Heart left ventricle (tissue), 16 donors: ENCODE measurements around the gene TOMM20. TPM values are rescaled to one million over a fixed set of nuclear protein-coding genes. Genes with fewer than 3 reads are reported as not detected.

Source experiments
- ATAC-seq, 4 donors: fragments of 200-7000 bp; cut with Tn5 transposase; one replicate each; pipeline ENCODE4 v1.9.1; 2020 to 2022; ENCODE audit warnings: moderate library complexity in 4 of 4, mild to moderate bottlenecking in 3 of 4, moderate number of reproducible peaks in 1 of 4
- DNase-seq, 5 donors: peaks; one replicate each; pipeline ENCODE4 v3.0.0-alpha.2; 2020
- H3K27ac ChIP-seq, 12 donors: fragments of 200-600 bp; sonication (generic) in 4 of 12; one replicate each; pipeline versions ENCODE4 v1.5.0 to v1.8.0; 2016 to 2022; ENCODE audit warnings: mild to moderate bottlenecking in 2 of 12
- H3K27me3 ChIP-seq, 9 donors: fragments of 200-600 bp; sonication (generic) in 2 of 9; one replicate each; pipeline versions ENCODE4 v1.5.1 to v1.8.0; 2016 to 2022; ENCODE audit warnings: mild to moderate bottlenecking in 3 of 9
- H3K36me3 ChIP-seq, 9 donors: fragments of 200-600 bp; sonication (generic) in 2 of 9; one replicate each; pipeline versions ENCODE4 v1.5.0 to v1.8.0; 2018 to 2022; ENCODE audit warnings: mild to moderate bottlenecking in 2 of 9
- H3K4me1 ChIP-seq, 12 donors: fragments of 200-600 bp; sonication (generic) in 4 of 12; one replicate each; pipeline versions ENCODE4 v1.5.0 to v1.8.0; 2016 to 2022; ENCODE audit warnings: mild to moderate bottlenecking in 3 of 12
- H3K4me3 ChIP-seq, 12 donors: fragments of 200-600 bp; sonication (generic) in 4 of 12; one replicate each; pipeline versions ENCODE4 v1.5.0 to v1.8.0; 2017 to 2022; ENCODE audit warnings: mild to moderate bottlenecking in 9 of 12, moderate library complexity in 4 of 12
- H3K9me3 ChIP-seq, 12 donors: fragments of 200-600 bp; sonication (generic) in 4 of 12; one replicate each; pipeline versions ENCODE4 v1.5.0 to v1.8.0; 2016 to 2022; ENCODE audit warnings: mild to moderate bottlenecking in 1 of 12
- CTCF ChIP-seq, 12 donors: fragments of 200-600 bp; sonication (generic) in 4 of 12; IDR thresholded peaks; one replicate each; pipeline versions ENCODE4 v1.5.0 to v1.8.0; 2018 to 2022; ENCODE audit warnings: antibody characterized with exemption in 12 of 12, mild to moderate bottlenecking in 5 of 12
- POLR2A ChIP-seq, 2 donors: fragments of 450-650 bp; IDR thresholded peaks; one replicate each; pipeline ENCODE4 v1.6.1; 2017; ENCODE audit warnings: antibody characterized with exemption in 2 of 2, mild to moderate bottlenecking in 2 of 2, moderate library complexity in 2 of 2
- WGBS, 4 donors: extraction: QIAGEN DNeasy Blood & Tissue Kit in 2 of 4; methylation state at CpG; one replicate each; pipeline versions ENCODE4 v1.1.5 to v1.1.7; 2013 to 2018; 5-methylcytosine and 5-hydroxymethylcytosine counted together
- intact Hi-C, 10 donors: fragments of 100-400 bp; cut with DNase I; formaldehyde crosslinking; loops; one replicate each; pipeline versions ENCODE4 v1.11.1 to v1.14.2; 2022
- long read RNA-seq, 3 donors: library from polyadenylated mRNA; unstranded; transcript quantifications; one replicate each; pipeline ENCODE4 v2.0.0, GENCODE V29; 2020 to 2021
- polyA plus RNA-seq, 2 donors: library from polyadenylated mRNA; stranded (reverse); fragments of 200-250 nt; gene quantifications; one replicate each; pipeline ENCODE4 v1.2.3, GENCODE V29; 2013
- total RNA-seq, 9 donors: library from RNA; depleted of rRNA in 2 of 9; stranded (reverse); fragments of >200 nt in 2 of 9; fragmentation: NEBNext Ultra II Directional in 3 of 9; extraction: Animal tissue kit (Norgen Biotek cat#: 25700) in 3 of 9; gene quantifications; one replicate each; pipeline versions ENCODE4 v1.1.0 to v1.2.4, GENCODE V29; 2016 to 2023
- donor health status: ischemic (EF 13 %, LVEDD 7.1; RV severe dilation, severe dysfunction).
- donor health status: healthy with polysubstance abuse.
- donor health status: DM: no; HTN: yes; CAD: no.
- donor health status: DM: no; HTN: no; CAD: no.
- donor health status: ischemic (EF 25% LVEDD 6.9; RV normal size, moderate dysfunction).
- donor health status: ischemic (EF 25% LVEDD 5.7; RV mildly dilated, moderate dysfunction).
- donor health status: healthy.
- donor health status: DM: yes; HTN: yes; CAD: no.
- donor health status: ischemic (EF 35%, LVEDD 5.7; RV mildly dilated, moderate dysfunction).
- donor health status: nonischemic (EF 11% LVEDD 7.7; RV severe dilation, severe dysfunction).
- donor health status: DM: yes; HTN: yes; CAD: no.
- donor health status: PGD.
- donor health status: ischemic (EF 29% LVEDD 5.4; RV normal size, mild dysfunction).
- donor health status: nonischemic (EF 23%, LVEDD 6.1; RV moderate dilation, normal function).

TOMM20 gene
- 100 to 1,000 TPM in 1 of 9 donors, 10 to 100 TPM in 8; 56.7 to 100 (median 83.3) TPM for total RNA-seq
- polyA plus RNA-seq: 10 to 100 TPM; 43.0 to 80.9 TPM
- long read RNA-seq, donor 1, transcript TOMM20-201 (5 exons, 3,387 nt): major isoform, 136 of 147 reads
- long read RNA-seq, donor 1, partial matches to known transcripts: 0 of 147 reads
- long read RNA-seq, donor 1, other reads (novel, unspliced or antisense): 11 of 147 reads
- long read RNA-seq, donor 2, transcript TOMM20-201 (5 exons, 3,387 nt): major isoform, 465 of 486 reads
- long read RNA-seq, donor 2, partial matches to known transcripts: 0 of 486 reads
- long read RNA-seq, donor 2, other reads (novel, unspliced or antisense): 21 of 486 reads
- long read RNA-seq, donor 3, transcript TOMM20-201 (5 exons, 3,387 nt): major isoform, 61 of 72 reads
- long read RNA-seq, donor 3, partial matches to known transcripts: 1 of 72 reads
- long read RNA-seq, donor 3, other reads (novel, unspliced or antisense): 10 of 72 reads

- ATAC-seq (peak; percentile 98 to 99 (median 98)), DNase-seq (peak; percentile 96 to 98 (median 97))
- Histone ChIP-seq H3K4me1 (peaks cover 0 to 45% (median 16%) of the 10 kb centered on the region in 12 donors), H3K27me3 (no peaks in the 10 kb centered on the region), H3K27ac (peak within 1 kb of the TSS; percentile 74 to 95 (median 91)), H3K36me3 (peaks cover 0 to 56% (median 31%) of the 10 kb centered on the region in 9 donors), H3K4me3 (peak within 1 kb of the TSS; percentile 76 to 100 (median 89)), H3K9me3 (no peaks in the 10 kb centered on the region)
- intact Hi-C loops: loop anchor here in 2 of 10 donors (2.0 to 5.0 kb wide), 2 partner anchors 32 to 34 kb away; partner anchors contain the start of gene RBM34 (in 2 of the 2)
- WGBS, 4 donors: 1 to 2% (median 1%) methylated on average over 44 to 67 of the region's 67 CpGs
- TF ChIP-seq CTCF (IDR thresholded peaks at IDR 0.05) (no peak), POLR2A (IDR thresholded peaks at IDR 0.05) (peak in 1 of 2 donors; percentile 67)
Observed at GRCh38 chr1:235128456-235129328, at the start of gene TOMM20. TOMM20 (minus strand) TSS chr1:235128837; CDS start chr1:235128715, 122 bp downstream.

GRCh38 chr1:235176486-235176885 lies 47.8 kb upstream of the TOMM20 start:
- TF ChIP-seq CTCF (IDR thresholded peaks at IDR 0.05): no peak
- TF ChIP-seq POLR2A (IDR thresholded peaks at IDR 0.05): no peak
- H3K27ac ChIP-seq: no peak overlapping the region
- H3K36me3 ChIP-seq: peaks cover 0 to 95% (median 82%) of the 10 kb centered on the region in 9 donors
- H3K4me1 ChIP-seq: no peaks in the 10 kb centered on the region
- no peak for ATAC-seq
- intact Hi-C loops: no loop called here
- no peak overlapping the region for H3K4me3 ChIP-seq
- 75 to 82% (median 78%) methylated on average over 7 of the region's 7 CpGs for WGBS, 4 donors
- H3K9me3 ChIP-seq: no peaks in the 10 kb centered on the region
- DNase-seq: no peak
- H3K27me3 ChIP-seq: no peaks in the 10 kb centered on the region

GRCh38 chr1:235169986-235170385 lies 41.3 kb upstream of the TOMM20 start:
- DNase-seq: no peak
- Histone ChIP-seq H3K36me3 (peaks cover 0 to 88% (median 73%) of the 10 kb centered on the region in 9 donors), H3K9me3 (no peaks in the 10 kb centered on the region), H3K4me3 (no peak overlapping the region), H3K27me3 (no peaks in the 10 kb centered on the region), H3K4me1 (no peaks in the 10 kb centered on the region), H3K27ac (no peak overlapping the region)
- ATAC-seq: no peak
- intact Hi-C loops: no loop called here
- TF ChIP-seq POLR2A (IDR thresholded peaks at IDR 0.05) (no peak), CTCF (IDR thresholded peaks at IDR 0.05) (no peak)

GRCh38 chr1:235168375-235168774 lies 39.7 kb upstream of the TOMM20 start:
- no peaks in the 10 kb centered on the region for H3K4me1 ChIP-seq
- DNase-seq (no peak), ATAC-seq (no peak)
- H3K4me3 ChIP-seq: no peak overlapping the region
- WGBS, 4 donors: 94 to 97% (median 95%) methylated on average over 3 of the region's 3 CpGs
- H3K36me3 ChIP-seq: peaks cover 0 to 72% (median 58%) of the 10 kb centered on the region in 9 donors
- no peak overlapping the region for H3K27ac ChIP-seq
- intact Hi-C loops: no loop called here
- no peaks in the 10 kb centered on the region for H3K9me3 ChIP-seq
- TF ChIP-seq CTCF (IDR thresholded peaks at IDR 0.05): no peak
- TF ChIP-seq POLR2A (IDR thresholded peaks at IDR 0.05): no peak
- H3K27me3 ChIP-seq: no peaks in the 10 kb centered on the region
